Spleen (tissue), 7 donors: ENCODE measurements around the gene PTPRG.

Experiments
- CTCF ChIP-seq, 11 experiments: fragments of 200-600 bp in 7 of 11; fragments of 450-650 bp in 4 of 11; sonication (generic) in 4 of 11; IDR thresholded peaks in 8 of 11; conservative IDR thresholded peaks in 3 of 11; 1 replicate in 7 of 11; 2 replicates in 4 of 11; pipeline versions ENCODE4 v1.4.0 to v1.8.0; 2016 to 2021; ENCODE audit warnings: antibody characterized with exemption in 11 of 11, inconsistent platforms in 4 of 11, mild to moderate bottlenecking in 1 of 11
- POLR2A ChIP-seq, 3 donors: fragments of 450-650 bp; IDR thresholded peaks; one replicate each; pipeline ENCODE4 v1.5.1; 2017; ENCODE audit warnings: antibody characterized with exemption in 3 of 3, mild to moderate bottlenecking in 1 of 3
- POLR2AphosphoS5 ChIP-seq, 3 donors: sonication (generic); formaldehyde crosslinking; IDR thresholded peaks; one replicate each; pipeline ENCODE4 v1.5.1; 2017; ENCODE audit warnings: antibody characterized with exemption in 3 of 3
- donor health status: DM: no; HTN: no; CAD: no; lungs with moderate emphysema.
- donor health status: DM: no; HTN: no; CAD: no.
- donor health status: DM: no; HTN: no; CAD: no.

- TF ChIP-seq POLR2A (IDR thresholded peaks at IDR 0.05) (no peak), CTCF (IDR thresholded peaks at IDR 0.05 in 8 of 11, conservative IDR thresholded peaks at IDR 0.05 in 3 of 11) (no peak), POLR2AphosphoS5 (IDR thresholded peaks at IDR 0.05) (no peak)
Measured at GRCh38 chr3:61866153-61866542, 304.8 kb downstream of the PTPRG start.
